Stimulated activated CD8-positive, alpha-beta memory T cell treated with anti-CD3 and anti-CD28 coated beads, Interleukin-7, amount 100 ng/mL, for 4 hours (primary cell): ENCODE data around the gene MRPL10.

Experiments
- DNase-seq, 2 donors: peaks; one replicate each; pipeline ENCODE4 v3.0.0-alpha.2; 2020; ENCODE audit warnings: low read depth in 2 of 2

MRPL10 gene

GRCh38 chr17:47813512-47814031 is 17.8 kb downstream of the MRPL10 start:
- no peak for DNase-seq

GRCh38 chr17:47813077-47813476 is 18.3 kb downstream of the MRPL10 start:
- DNase-seq = no peak

DNA sequence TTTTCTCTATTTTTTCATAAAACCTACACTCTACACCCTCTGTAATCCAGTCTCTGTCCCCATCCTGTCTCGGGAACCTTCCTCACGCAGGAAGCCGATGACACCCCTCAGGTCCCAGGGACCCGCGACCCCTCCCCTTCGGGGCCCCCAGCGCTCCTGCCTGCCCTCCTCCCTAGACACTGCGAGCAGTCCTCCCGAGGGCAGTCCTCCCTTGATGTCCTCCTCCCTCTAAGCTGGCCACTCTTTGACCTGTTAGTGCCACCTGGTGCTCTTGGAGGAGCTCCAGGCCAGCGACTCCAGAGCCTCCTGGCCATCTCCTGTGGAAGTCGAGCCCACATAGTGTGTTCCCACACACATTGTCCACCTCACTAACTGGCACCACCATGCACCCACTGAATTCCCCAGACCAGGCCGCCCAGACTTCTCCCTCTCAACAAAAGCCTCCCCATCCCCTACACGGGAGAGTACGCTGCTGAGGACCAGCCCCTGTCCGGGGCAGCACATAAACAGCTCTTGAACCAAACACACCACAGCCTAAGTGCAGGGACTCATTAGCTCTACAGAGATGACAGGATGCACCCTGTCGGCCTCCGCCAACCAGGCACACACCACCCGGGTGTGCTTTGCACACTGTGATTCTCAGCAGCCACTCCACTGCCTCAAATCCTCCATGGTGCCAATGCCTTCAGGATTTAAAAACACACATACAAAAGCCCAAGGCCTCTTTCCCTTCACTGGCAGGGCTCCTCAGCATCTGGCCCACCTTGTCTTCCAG is 19.0 kb downstream of the MRPL10 start:
- no peak for DNase-seq

- no peak for DNase-seq
These were observed 19.6 kb downstream of the MRPL10 start for GRCh38 chr17:47811709-47812108.

DNA sequence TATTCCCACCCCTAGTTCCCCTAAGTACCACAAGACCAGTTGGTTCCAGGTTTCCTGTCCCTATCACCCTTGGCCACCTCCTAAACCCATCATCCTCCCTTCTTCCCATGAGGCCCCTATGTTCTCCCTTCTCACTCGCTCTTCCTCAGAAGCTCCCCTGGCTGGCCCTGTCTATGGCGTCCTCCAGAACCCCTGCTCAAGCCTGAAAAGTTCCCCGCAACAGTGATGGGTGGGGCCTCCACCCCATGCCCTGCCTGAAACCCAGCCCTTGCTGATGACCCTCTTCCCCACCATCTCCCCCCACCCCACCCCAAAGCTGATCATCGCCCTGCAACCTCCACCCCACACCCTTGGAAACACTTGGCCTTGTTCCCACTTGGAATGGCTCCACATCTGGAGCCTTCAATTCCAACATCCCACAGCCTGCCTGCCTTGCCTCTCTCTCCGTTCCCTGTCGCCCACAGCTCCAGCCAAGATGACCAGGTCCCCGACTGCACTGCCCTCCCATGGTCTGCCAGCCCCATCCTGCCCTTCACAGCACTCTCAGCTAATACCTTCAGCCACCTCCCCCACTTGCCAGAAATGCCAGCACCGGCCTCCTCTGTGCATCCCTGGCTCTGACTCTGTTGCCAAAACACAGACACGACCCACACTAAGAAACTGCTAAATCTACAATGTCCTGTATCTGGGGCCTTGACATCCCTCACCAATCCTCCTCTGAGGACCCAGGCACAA is 20.3 kb downstream of the MRPL10 start:
- no peak for DNase-seq

DNA sequence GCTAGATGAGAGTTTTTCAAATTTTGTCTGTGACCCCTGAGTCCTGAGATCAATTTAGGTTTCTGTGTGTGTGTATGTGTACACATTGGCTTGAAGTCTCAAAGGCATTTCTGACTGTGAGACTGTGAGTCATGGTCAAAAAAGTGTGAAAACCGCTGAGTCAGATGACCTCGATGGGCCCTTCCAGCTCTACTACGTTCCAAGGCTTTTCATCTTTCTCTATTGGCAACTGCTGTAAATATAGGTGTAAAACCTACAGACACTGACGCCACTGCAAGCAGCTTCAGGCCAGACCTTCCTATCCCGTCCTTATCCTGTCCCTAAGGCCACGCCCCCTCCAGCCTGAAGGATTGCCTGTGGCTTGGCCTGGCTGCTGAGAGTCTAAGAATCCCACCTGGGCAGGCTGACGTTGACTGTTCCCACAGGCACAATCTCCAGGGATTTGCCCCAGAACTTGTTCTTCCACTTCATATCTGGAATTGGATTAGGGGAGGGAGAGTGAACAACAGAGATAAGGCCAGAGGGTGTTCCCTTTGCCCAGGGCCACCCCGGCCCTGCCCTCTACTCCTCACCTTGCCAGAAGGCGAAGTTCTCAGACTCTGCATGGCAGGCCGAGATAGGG is 21.0 kb downstream of the MRPL10 start:
- no peak for DNase-seq

- DNase-seq = no peak
These were observed 22.4 kb downstream of the MRPL10 start for GRCh38 chr17:47808830-47809480.

GRCh38 chr17:47808036-47808829 is 23.1 kb downstream of the MRPL10 start:
- DNase-seq = no peak

DNA sequence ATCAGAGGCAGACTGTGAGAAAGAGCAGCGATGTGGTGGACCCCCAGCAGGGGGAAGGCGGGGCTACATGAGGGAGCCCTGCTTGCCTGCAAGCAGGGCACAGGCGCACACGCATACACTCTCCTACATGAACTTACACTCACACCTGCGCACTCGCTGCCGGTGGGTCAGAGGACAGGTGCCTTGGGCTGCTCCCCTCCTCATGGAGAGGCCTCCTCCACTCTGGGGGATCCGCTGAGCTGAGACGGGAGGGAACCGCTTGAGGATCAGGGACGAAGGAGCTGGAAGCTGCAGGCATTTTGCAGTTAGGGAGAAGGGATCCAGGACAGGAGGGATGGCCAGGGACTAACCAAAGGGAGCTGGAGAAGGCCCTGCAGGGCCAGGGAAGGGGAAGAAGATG is 23.9 kb downstream of the MRPL10 start:
- no peak for DNase-seq

- no peak for DNase-seq
These were observed 24.5 kb downstream of the MRPL10 start for GRCh38 chr17:47806913-47807255.

GRCh38 chr17:47806026-47806912 is 25.1 kb downstream of the MRPL10 start:
- no peak for DNase-seq

DNA sequence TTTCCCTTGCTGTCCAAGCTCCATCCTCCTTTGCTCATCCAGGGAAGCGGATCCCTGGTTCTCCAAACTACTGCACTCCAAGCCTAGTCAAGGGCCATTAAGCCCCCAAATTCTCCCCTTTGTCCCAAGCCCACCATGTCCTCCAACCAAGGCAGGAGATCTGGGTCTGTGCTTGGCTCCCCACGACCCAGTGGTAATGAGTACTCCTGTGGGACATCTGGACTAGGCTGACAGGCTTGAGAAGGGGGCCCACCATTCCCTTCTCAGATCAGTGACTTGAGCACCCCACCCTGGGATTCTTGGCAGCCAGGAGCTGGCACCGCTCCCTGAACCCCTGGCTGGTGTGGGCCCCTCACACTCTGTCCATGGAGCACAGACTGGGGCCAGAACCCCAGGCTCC is 26.9 kb downstream of the MRPL10 start:
- no peak for DNase-seq

DNA sequence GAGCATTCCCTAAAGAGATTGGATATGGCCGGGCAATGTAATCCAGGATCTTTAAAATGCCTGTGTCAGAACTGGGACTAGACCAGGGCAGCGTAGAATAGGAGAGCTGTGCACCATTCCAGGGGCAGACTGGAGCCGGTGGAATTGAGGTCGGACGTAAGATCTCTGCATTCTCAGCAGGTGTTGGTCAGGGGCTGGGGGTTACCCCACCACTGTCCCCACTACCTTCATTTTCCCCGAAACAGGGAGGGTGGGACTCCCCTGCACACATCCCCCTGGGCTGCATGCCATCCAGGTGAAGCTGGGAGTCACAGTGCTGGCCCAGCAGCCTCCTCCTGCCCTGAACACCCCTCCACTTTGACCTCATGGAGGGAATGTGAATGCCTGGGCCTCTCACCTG is 27.6 kb downstream of the MRPL10 start:
- DNase-seq = no peak

DNA sequence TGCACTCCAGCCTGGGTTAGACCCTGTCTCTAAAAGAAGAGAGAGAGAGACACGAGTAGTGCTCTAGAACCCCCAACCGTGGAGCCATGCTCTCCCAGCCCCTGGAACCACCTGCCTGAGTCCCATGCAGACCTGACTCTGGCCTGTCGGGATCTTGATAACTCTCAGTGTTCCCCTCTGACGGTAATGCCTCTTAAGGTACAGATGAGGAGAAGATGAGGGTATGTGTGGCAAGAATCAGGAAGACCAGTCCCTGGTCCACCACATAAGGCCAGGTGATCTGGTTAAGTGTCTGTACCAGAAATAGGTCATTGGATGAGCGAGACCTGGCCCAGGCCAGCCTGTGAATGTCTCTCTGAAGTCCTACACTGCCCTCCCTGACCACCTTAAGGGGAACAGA is 28.1 kb downstream of the MRPL10 start:
- no peak for DNase-seq

GRCh38 chr17:47802341-47803022 is 28.9 kb downstream of the MRPL10 start:
- peak; percentile 40 to 46 for DNase-seq

GRCh38 chr17:47801906-47802305 is 29.4 kb downstream of the MRPL10 start:
- no peak for DNase-seq

- no peak for DNase-seq
These were observed 30.1 kb downstream of the MRPL10 start for GRCh38 chr17:47801176-47801765.

GRCh38 chr17:47800686-47801085 is 30.7 kb downstream of the MRPL10 start:
- no peak for DNase-seq

DNA sequence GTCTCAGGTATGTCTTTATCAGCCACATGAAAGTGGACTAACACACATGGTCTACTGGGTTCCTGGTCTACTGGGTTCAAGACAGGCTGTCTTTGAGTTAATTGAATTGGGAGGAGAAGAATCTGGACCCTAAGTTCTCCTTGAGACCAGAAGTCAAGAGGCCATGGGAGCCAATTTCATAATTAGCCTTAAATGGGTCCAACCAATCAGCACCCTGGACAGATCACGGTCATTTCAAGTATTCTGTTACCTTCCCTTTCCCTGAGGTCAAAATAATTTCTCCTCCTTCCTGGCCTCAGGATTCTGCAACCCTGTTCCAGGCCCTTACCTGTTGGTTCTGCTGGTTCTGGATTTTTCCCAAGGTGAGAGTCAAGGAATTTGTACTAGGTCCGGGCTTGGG is 33.5 kb downstream of the MRPL10 start:
- no peak for DNase-seq
